Measurements from ENCODE around the gene LACRT. TPM values are rescaled to one million over a fixed set of nuclear protein-coding genes. Genes with fewer than 3 reads are reported as not detected.

Gene LACRT
- total RNA-seq, 2 donors from 2014 or later = not detected

DNA sequence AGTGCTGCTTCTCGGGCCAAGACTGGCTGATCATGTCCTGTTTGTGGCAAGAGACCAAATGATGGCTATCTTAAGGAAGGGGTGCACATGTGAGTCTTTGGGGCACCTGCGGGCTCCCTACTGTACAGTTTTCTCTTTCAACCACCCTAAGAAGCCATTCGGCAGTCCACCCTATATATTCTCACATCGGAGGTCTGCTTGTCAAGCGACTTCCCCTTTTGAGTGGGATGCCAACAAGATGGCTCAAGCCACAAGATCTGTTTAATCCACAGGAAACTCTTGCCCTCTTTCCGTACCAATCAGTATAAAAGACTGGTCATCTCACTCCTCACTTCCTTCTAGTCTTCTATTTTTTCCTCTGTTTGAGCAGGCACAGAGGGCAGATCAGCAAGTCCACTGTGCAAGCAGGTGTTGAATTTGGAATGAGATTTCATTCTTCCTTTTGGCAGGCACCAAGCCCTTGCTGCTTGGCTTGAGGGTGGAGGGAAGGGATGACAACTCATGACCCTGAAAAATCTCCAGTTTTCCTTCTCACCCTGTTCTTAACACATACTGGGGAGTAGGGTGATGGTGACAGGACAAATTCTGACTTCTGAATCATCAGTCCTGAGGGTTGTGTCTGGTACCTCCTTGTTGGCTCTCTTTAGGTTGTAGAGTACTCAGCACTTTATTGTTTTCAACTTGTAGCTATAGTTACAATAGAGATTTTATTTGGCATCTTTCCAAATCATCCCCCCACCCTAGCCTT lies 17.6 kb downstream of the LACRT start:
- no peak for ATAC-seq (ENCODE audit: insufficient number of reproducible peaks, low FRiP score, low read depth)
- no peak overlapping the region for H3K27ac ChIP-seq

GRCh38 chr12:54612225-54612750 lies 22.4 kb downstream of the LACRT start:
- no peaks in the 10 kb centered on the region for H3K4me1 ChIP-seq (ENCODE audit: control insufficient read depth in 1 of 2, low read depth in 2 of 2)
- ATAC-seq (ENCODE audit: insufficient number of reproducible peaks, low FRiP score, low read depth) (no peak), DNase-seq (ENCODE audit: low spot score) (no peak)
- no peak overlapping the region for H3K4me3 ChIP-seq
- no peak for TF ChIP-seq CTCF (IDR thresholded peaks at IDR 0.05)
- no peak overlapping the region for H3K27ac ChIP-seq
- no peaks in the 10 kb centered on the region for H3K9me3 ChIP-seq
- no peaks in the 10 kb centered on the region for H3K27me3 ChIP-seq (replicated peaks; ENCODE audit: insufficient read depth)
- H3K36me3 ChIP-seq = no peaks in the 10 kb centered on the region

More for the DNA sequence above, 17.6 kb downstream of the LACRT start:
- Histone ChIP-seq H3K27me3 (replicated peaks; ENCODE audit: insufficient read depth) (no peaks in the 10 kb centered on the region), H3K4me1 (ENCODE audit: control insufficient read depth in 1 of 2, low read depth in 2 of 2) (peaks cover 3 to 6% of the 10 kb centered on the region in 2 donors), H3K9me3 (no peaks in the 10 kb centered on the region), H3K36me3 (no peaks in the 10 kb centered on the region), H3K4me3 (no peak overlapping the region)
- no peak for DNase-seq (ENCODE audit: low spot score)
- no peak for TF ChIP-seq CTCF (IDR thresholded peaks at IDR 0.05)

- H3K36me3 ChIP-seq = no peaks in the 10 kb centered on the region
- H3K27ac ChIP-seq = no peak overlapping the region
- H3K27me3 ChIP-seq (replicated peaks; ENCODE audit: insufficient read depth) = no peaks in the 10 kb centered on the region
- no peak for DNase-seq (ENCODE audit: low spot score)
- no peak for TF ChIP-seq CTCF (IDR thresholded peaks at IDR 0.05)
- H3K4me1 ChIP-seq (ENCODE audit: control insufficient read depth in 1 of 2, low read depth in 2 of 2) = no peaks in the 10 kb centered on the region
- ATAC-seq (ENCODE audit: insufficient number of reproducible peaks, low FRiP score, low read depth) = no peak
- no peaks in the 10 kb centered on the region for H3K9me3 ChIP-seq
- H3K4me3 ChIP-seq = no peak overlapping the region
Measured at GRCh38 chr12:54611715-54612149, 23.0 kb downstream of the LACRT start.

DNA sequence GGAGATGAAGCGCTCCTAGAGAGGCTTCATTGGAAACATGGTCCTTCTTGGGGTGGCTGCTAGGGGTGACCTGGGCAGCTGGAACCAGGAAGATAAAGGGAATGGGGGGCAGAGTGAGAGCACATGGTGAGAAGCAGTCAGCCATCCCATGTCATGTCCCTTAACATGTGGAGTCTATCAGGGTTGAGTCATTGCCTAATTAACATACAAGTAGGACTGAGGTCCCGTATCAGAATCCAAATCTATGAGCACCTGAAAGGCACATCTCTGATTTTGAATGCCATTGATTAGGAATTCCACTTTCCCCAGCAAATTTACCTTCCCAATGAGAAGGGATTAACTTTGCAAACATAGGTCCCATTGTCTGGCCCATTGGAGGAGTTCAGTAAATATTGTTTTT lies 25.9 kb downstream of the LACRT start:
- Histone ChIP-seq H3K36me3 (no peaks in the 10 kb centered on the region), H3K27ac (no peak overlapping the region), H3K27me3 (replicated peaks; ENCODE audit: insufficient read depth) (no peaks in the 10 kb centered on the region), H3K4me1 (ENCODE audit: control insufficient read depth in 1 of 2, low read depth in 2 of 2) (no peaks in the 10 kb centered on the region), H3K4me3 (no peak overlapping the region), H3K9me3 (no peaks in the 10 kb centered on the region)
- no peak for TF ChIP-seq CTCF (IDR thresholded peaks at IDR 0.05)
- no peak for ATAC-seq (ENCODE audit: insufficient number of reproducible peaks, low FRiP score, low read depth)
- DNase-seq (ENCODE audit: low spot score) = no peak

DNA sequence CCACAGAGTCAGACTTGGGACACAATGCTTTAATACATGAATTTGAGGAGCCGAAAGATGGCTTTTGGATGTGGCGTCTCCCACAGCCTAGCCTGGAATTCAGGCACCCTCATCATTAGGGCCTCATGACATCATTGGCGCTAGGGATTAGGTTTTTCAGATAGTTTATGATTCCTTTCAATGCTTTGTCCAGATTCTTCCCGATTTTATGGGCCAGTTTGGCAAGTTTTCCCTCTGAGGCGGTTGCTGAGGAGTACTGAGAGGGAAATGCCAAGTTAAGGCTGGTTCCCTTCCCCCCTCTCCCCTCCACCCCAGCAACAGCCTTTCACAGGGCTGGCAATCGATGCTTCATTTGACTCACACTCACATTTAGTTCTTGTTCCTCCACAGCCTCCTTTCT lies 26.5 kb downstream of the LACRT start:
- no peaks in the 10 kb centered on the region for H3K4me1 ChIP-seq (ENCODE audit: control insufficient read depth in 1 of 2, low read depth in 2 of 2)
- no peak overlapping the region for H3K4me3 ChIP-seq
- no peaks in the 10 kb centered on the region for H3K9me3 ChIP-seq
- DNase-seq (ENCODE audit: low spot score) (no peak), ATAC-seq (ENCODE audit: insufficient number of reproducible peaks, low FRiP score, low read depth) (no peak)
- H3K27ac ChIP-seq = no peak overlapping the region
- no peak for TF ChIP-seq CTCF (IDR thresholded peaks at IDR 0.05)
- no peaks in the 10 kb centered on the region for H3K36me3 ChIP-seq
- H3K27me3 ChIP-seq (replicated peaks; ENCODE audit: insufficient read depth) = no peaks in the 10 kb centered on the region

All from thoracic aorta (tissue), 2 donors.